Measurements from ENCODE around the gene SAC3D1.
"Not testable (repeated sequence)": the region's sequence is repeated elsewhere in the genome, so short reads cannot be mapped to it uniquely, and the experiment has no call there.

SAC3D1 gene

GRCh38 chr11:65040847-65041622, at the start of gene SAC3D1:
Gene SAC3D1 (plus strand): TSS chr11:65041210. CDS start chr11:65041293, 83 bp downstream.
- DNase-seq = peak; percentile 96

DNA sequence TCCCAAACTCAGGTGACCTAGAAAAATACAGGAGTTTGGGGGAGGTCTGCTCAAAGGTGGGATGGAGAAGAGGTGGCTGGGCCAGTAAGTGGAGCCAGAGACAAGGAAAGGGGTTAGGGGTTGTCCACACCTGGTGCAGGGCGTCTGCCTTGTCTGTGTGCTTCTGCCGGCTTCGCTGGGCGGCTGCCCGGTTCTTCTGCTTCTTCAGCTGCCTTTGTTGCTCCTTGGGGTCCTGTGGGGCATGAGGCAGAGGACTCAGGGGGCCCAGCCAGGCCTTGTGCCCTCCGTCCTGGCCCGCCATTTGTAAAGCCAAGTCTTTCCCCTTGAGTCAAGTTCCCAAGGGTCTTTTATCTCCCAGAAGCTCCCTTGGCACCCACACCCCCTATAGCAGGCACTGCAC, 46.7 kb upstream of the SAC3D1 start:
- no peak for DNase-seq

DNA sequence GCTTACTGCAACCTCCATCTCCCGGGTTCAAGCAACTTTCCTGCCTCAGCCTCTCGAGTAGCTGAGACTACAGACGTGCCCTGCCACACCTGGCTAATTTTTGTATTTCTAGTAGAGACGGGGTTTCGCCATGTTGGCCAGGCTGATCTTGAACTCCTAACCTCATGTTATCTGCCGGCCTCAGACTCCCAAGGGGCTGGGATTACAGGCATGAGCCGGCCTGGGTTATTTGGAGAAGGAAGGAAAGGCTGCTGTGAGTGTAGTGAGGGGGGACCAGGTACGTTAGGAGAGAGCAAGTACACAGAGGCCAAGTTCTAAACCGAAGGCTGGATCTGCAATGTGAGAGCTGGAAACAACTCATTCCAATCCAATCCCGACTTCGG, 44.7 kb upstream of the SAC3D1 start:
- no peak for DNase-seq

DNA sequence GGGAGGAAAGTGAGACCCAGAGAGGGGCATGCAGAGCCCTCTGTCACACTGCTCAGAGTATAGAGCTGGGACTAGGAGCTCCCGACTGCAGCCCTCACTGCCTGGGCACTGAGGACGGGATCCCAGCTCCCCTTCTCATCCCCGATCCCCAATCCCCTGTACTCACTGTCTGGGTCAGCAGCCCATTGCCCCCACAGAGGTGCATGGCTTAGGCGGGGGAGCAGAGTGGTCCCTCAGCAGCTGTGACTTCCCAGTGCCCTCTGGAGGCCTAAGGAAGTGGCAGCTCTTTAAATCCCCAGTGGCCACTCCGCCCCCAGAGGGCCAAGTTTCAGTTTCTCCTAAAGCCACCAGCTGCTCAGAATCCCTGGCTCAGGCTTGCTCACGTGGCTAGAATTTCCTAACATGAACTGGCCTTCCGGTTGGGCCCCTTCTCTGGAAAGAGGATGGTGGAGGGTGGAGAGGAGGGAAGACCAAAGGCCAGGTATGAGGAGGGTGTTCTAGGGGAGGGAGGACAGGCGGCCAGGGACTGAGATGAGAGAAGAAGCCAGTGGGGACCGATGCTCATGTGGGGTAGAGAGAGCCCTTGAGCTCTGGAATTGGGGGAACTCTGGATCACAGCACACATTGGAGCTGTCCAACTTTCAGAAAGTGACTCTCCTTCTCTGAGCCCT, 44.2 kb upstream of the SAC3D1 start, which contains the start of gene BATF2:
Gene BATF2, minus strand, starts transcription at position 262 of the 671 bp plus-strand sequence. Its CDS starts 57 bp downstream, at position 205.
- peak; percentile 44 for DNase-seq

DNA sequence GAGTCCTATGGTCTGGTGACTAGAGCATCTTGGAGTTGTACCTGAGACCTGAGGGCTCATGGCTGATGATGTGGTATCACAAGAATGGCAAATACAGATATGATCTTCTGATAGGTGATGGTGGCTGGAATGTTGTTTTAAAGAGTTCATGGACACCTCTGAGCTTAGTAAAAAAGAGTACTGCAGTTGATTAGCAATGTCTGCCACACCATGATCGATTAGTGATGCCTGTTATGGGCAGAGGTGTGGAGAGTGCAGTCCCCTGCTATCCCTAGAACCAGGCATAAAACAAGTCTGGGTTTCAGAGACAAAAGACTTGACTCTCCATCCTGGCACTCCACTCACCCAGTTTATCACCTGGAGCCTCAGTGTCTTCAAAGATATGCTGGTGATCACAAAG, 42.9 kb upstream of the SAC3D1 start:
- DNase-seq = no peak

- no peak for DNase-seq
These were observed 42.1 kb upstream of the SAC3D1 start for GRCh38 chr11:64998690-64999431.

GRCh38 chr11:64999478-64999877, 41.5 kb upstream of the SAC3D1 start:
- no peak for DNase-seq

GRCh38 chr11:65002706-65003105, 38.3 kb upstream of the SAC3D1 start:
- DNase-seq = no peak

DNA sequence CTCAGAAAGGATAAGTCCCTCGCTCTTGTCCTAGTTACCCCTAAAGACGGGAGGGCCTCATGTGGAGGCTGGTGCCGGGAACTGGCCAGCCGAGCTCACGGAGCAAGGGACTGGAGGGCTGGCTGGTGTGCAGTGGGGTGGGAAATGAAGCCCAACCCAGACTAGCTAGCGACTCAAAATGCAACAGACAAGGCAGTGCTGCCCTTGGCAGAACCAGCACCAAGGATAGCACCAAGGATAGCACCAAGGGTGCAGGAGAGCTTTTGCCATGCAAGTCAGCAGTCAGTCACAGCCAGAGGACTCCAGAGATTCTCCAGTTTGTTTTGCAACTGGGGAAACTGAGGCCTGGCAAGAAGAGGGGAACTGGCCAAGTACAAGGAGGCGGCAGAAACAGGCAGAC, 37.7 kb upstream of the SAC3D1 start:
- no peak for DNase-seq

DNA sequence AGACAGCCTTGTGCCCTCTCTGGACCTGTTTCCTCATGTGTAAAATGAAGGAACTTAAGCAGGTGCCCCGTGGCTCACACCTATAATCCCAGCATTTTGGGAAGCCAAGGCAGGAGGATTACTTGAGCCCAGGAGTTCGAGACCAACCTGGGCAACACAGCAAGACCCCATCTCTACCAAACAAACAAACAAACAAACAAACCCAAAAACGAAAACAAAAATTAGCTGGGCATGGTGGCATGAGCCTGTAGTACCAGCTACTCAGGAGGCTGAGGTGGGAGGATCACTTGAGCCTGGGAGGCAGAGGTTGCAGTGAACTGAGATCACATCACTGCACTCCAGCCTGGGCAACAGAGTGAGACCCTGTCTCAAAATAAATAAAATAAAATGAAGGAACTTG, 37.0 kb upstream of the SAC3D1 start:
- DNase-seq = not testable (repeated sequence)

GRCh38 chr11:65008016-65008415, 33.0 kb upstream of the SAC3D1 start:
- DNase-seq = no peak

- DNase-seq = no peak
These were observed 32.1 kb upstream of the SAC3D1 start for GRCh38 chr11:65008873-65009272.

- peak; percentile 69 for DNase-seq
These were observed 27.7 kb upstream of the SAC3D1 start for GRCh38 chr11:65013130-65013887.

GRCh38 chr11:65013888-65014725, 26.9 kb upstream of the SAC3D1 start, which contains the start of gene ARL2:
Gene ARL2 (plus strand): TSS chr11:65014160. CDS start chr11:65014208, 48 bp downstream.
- DNase-seq = peak; percentile 76

DNA sequence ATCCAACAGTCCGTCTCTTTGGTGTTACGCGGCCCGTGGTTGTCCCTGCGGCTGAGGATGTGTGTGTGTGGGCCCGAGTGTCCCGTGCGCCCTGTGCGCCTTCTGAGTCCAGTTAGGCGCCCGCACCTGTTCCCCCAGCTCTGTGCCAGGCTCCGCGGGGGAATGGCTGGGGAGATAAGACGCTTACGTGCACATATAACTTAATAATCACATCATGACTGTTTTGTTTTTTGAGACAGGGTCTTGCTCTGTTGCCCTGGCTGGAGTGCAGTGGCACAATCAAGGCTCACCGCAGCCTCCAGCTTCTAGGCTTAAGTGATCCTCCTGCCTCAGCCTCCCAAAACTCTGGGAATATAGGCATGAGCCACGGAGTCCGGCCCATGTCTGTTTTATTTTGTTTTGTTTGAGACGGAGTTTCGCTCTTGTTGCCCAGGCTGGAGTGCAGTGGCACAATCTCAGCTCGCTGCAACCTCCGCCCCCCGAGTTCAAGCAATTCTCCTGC, 26.2 kb upstream of the SAC3D1 start:
- DNase-seq = no peak

GRCh38 chr11:65016705-65017104, 24.3 kb upstream of the SAC3D1 start:
- DNase-seq = no peak

- DNase-seq = no peak
These were observed 23.1 kb upstream of the SAC3D1 start for GRCh38 chr11:65017937-65018336.

DNA sequence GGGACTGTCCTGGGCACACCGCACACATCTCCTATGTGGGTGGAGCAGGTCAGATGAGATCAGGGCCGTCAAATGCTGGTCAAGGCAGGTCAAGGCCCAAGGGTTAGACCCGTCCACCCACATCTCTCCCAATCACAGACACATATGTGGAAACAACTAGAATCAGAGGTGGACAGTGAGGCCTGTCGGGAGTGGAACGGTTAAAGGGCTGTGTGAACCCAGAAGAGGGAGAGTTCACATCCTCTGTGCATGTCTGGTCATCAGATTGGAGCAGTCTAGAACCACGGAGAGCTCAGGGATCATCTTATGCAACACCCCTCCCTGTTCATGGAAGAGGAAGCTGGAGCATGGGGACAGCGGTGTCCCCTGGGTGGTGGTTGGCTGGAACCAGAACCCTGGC, 21.2 kb upstream of the SAC3D1 start:
- DNase-seq = no peak

DNA sequence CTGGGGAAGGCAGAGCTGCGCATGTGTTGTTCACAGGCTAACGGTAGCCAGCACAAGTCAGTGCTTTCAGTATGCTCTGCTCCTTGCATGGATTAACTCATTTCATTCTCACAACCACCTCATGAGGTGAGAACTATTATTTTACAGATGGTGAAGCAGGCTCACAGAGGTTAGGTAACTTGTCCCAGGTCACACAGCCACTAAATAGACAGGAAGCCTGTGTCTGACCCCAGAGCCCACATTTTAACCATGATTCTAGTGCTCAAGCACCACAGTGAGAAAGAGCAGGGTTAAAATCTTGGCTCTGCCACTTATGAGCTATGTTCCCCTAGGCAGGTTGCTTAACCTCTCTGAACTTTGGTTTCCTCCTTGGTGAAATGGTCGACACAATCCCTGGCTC, 20.0 kb upstream of the SAC3D1 start:
- no peak for DNase-seq

GRCh38 chr11:65021509-65021908, 19.5 kb upstream of the SAC3D1 start:
- DNase-seq = no peak

- DNase-seq = not testable (repeated sequence)
These were observed 17.5 kb upstream of the SAC3D1 start for GRCh38 chr11:65023502-65023901.

DNA sequence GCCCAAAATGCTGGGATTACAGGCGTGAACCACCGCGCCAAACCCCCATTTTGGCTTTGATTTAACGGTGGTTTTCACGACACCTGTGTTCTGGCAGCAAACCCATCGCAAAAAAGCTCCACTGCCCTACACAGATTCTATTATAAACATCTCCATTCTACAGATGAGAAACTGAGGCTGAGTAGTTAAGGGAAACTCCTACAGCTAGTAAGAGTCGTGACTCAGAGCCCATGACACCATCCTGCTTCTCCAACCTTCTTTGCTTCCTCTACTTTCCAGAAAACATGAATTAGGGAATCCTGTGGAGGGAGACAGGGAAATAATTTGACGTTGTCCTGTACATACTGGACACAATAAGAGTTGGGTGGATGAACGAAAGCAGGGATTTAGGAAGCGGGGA, 14.2 kb upstream of the SAC3D1 start:
- no peak for DNase-seq

All from NCI-H2029 (cell line).